HG03095 (cell line): ENCODE results near the gene MED12.

Experiments
- ATAC-seq: cut with Tn5 transposase; IDR thresholded peaks from one replicate; pipeline ENCODE4 v1.9.1; 2021; ENCODE audit warnings: moderate library complexity; ENCODE audit not compliant: unreplicated experiment

The MED12 gene

DNA sequence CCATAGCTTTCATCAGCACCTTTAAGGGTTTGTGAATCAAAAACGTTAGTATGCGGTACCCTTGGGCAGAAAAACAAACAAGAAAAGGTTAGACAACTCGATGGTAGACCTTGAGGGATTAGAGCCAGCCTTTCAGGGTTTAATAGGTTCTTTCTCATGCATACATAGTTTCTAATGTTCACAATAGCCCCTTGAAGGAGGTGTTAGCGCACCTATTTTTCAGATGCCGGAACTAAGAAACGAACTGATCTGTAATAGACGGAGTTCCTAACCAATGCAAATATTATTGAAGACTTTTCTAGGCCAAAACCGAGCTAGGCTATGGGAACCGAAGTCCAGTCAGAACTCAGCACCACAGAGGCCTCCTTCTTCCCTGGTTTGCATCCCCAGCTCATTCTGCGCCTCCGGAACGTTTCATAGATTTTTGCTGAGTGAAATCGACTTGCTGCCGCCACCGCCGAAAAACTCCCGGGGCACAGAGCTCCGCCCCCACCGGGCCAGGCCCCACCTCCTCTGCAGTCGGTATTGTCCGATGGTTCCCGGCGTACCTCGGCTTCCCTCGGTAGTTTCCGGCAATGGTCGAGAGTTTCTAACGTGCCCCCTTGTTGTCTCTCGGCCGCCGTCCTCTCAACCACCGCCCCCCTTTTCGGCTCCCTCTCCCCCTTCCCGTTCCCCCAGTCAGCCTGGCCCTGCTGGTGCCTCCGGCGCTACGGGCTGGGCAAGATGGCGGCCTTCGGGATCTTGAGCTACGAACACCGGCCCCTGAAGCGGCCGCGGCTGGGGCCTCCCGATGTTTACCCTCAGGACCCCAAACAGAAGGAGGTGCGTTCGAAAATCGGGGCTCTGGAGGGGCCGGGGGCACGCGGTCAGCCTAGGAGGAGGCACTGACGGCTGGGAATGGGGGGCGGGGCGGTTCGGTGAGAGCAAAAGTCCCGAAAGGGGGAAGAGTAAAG, at the start of gene MED12:
Gene MED12, plus strand, starts transcription at position 565 of the 953 bp plus-strand sequence. Its CDS starts 159 bp downstream, at position 724.
- peak; percentile 93 for ATAC-seq

GRCh38 chrX:71070531-71070930, 47.9 kb upstream of the MED12 start:
- ATAC-seq, result no peak

DNA sequence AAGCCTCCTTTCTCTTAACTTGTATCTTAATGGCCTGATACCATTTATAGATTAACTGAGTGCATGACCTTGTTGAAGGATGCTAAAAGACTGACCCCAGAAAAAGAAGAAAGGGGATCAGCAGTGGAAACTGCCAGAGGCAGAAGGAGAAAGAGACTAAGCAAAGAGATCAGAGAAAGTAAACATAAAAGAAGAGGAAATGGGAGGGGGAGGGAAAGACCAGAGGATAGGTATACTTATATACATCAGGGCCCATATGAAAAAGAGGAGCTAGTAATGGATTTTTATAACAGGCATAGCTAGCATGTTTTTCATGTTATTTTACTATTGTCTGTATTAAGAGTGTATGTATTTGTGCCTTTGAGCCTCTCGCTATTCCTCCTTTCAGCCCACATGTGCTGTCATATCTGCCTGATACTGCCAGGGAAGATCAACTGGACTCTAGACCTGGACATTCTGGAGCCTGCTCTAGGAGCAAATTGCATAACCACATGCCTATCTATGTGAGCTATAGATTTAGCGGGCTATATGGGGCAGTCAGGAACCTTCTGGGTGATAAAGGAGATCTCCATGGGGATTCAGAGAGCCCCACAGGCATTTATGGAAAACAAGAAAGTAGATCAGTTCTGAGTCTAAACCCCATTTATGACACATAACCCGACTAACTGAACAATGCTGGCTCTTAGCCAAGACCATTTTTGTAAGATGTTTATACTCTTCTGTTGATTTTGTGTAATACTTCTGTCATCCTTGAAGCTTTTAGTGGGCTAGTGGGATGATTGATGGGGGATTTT, 36.9 kb upstream of the MED12 start:
- no peak for ATAC-seq

DNA sequence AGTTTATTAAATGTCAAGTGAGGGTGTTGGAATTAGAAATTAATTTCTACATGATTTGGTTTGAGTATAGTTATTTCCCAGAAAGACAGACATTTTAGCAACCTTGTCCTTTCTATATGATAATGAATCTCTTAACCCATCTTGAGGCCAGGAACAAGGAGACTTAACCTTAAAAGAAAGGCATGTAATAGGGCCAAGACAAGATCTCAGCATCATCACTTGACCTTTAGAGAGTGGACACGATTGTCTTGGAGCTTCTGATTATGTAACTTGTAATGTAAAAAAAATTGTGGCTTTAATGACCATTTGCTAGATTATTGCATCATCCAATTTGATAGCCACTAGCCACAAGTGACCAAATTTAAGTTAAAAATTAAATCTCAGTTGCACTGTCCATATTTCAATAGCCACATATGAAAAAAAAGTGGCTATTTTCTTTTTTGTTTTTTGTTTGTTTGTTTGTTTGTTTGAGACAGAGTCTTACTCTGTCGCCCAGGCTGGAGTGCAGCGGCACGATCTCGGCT, 36.2 kb upstream of the MED12 start:
- no peak for ATAC-seq

GRCh38 chrX:71082822-71083221, 35.6 kb upstream of the MED12 start:
- no peak for ATAC-seq

DNA sequence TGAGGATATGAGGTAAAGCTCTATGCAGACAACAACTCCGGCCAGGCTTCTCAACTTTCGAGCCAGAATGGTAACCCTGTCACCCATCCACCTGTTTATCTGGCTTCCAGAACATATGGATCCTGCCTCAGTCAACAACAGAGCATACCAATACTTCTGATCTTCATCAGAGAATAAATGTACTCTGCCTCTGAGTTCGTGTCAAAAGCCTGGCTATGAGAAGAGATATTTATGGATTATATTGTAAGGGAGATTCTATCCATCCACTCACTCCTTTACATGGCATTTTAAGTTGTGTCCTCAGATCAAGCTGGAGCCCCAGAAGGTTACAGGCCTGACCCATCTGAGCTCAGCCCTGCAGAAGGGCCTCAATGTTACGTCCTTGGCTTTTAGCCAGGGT, 32.5 kb upstream of the MED12 start:
- no peak for ATAC-seq

- ATAC-seq, result no peak
These were observed 27.1 kb upstream of the MED12 start for GRCh38 chrX:71091263-71091662.

- ATAC-seq, result no peak
These were observed 23.4 kb upstream of the MED12 start for GRCh38 chrX:71095033-71095432.

DNA sequence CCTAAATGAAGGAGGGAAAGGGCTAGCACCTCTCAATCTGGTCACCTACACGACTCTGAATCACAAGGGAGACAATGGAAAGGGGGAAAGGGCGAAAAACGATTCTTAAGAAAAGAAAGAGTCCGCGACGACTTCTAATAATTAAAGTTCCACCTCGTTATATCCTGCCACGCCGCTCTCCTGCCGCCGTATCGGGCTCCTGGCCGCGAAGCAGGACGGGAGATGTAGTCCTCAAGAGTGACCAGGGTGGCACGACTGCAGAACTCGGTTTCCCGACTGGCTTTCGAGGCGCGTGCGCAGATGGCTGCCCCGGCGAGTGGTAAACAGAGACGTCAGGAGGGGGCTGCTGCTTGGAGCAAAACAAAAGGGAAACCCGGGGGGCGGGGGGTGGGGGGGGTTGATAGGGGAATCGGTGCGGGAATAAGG, 22.8 kb upstream of the MED12 start, which contains the start of gene FOXO4:
Gene FOXO4, plus strand, starts transcription at position 297 of the 426 bp plus-strand sequence. CDS start 678 bp downstream, outside the sequence.
- peak; percentile 81 for ATAC-seq

DNA sequence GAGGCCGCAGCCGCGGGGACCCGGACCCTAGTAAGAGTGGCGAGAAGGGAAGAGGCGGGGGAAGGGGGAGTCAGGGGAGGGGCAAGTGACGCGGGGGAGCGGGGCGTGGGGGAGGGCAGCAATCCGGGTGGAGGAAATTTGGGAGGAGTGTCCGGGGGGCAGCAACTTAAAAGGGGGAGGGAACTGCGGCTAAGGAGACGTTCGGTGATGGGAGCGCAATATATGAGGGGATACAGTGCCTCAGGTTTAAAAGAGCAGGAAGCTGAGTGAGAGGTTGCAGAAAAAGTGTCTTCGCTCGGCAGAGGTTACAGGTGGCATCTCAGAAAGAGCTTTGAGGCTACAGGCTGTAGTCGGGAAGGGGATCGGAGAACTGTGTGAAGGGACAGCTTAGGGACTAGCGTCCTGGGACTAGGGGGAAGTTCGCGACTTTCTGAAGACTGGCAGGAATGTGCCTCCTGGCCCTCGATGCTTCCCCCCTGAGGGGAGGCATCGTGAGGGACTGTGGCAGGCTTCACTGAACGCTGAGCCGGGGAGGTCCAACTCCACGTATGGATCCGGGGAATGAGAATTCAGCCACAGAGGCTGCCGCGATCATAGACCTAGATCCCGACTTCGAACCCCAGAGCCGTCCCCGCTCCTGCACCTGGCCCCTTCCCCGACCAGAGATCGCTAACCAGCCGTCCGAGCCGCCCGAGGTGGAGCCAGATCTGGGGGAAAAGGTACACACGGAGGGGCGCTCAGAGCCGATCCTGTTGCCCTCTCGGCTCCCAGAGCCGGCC, 22.2 kb upstream of the MED12 start:
- peak; percentile 3 for ATAC-seq

GRCh38 chrX:71096760-71097032, 21.7 kb upstream of the MED12 start:
- no peak for ATAC-seq

GRCh38 chrX:71098302-71098701, 20.1 kb upstream of the MED12 start:
- ATAC-seq, result no peak

DNA sequence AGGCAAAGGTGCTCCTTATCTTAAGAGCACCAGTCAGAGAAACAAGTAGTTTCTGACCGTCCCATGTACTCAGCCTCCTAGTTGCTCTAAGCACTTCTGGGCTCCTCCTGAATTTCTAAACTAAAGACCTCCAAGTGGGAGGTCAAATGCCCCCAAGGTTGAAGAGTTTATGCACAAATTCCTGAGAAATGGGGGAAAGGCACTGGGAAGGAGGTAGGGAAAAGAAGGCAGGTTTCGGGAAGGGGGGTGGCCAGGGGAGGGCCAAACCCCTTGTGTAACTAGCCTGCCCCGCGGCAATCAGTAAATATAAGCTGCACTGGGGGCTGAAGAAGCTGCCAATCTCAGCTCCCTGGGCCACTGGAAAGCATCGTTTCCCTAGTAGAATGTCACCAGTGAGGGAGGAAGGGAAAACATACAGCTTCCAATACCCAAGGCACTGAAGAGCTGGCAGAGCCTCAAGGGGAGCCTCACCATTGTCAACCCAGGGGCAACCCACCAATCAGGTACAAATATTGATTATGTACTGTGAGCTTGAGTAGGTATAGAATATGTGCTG, 19.4 kb upstream of the MED12 start:
- no peak for ATAC-seq

GRCh38 chrX:71099736-71100135, 18.7 kb upstream of the MED12 start:
- ATAC-seq, result no peak

DNA sequence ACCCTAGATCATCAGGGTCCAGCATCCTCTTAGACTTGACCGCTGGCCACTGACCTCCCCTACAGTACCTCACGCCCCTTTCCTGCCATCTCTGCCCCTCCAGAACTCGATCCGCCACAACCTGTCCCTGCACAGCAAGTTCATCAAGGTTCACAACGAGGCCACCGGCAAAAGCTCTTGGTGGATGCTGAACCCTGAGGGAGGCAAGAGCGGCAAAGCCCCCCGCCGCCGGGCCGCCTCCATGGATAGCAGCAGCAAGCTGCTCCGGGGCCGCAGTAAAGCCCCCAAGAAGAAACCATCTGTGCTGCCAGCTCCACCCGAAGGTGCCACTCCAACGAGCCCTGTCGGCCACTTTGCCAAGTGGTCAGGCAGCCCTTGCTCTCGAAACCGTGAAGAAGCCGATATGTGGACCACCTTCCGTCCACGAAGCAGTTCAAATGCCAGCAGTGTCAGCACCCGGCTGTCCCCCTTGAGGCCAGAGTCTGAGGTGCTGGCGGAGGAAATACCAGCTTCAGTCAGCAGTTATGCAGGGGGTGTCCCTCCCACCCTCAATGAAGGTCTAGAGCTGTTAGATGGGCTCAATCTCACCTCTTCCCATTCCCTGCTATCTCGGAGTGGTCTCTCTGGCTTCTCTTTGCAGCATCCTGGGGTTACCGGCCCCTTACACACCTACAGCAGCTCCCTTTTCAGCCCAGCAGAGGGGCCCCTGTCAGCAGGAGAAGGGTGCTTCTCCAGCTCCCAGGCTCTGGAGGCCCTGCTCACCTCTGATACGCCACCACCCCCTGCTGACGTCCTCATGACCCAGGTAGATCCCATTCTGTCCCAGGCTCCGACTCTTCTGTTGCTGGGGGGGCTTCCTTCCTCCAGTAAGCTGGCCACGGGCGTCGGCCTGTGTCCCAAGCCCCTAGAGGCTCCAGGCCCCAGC, 17.6 kb upstream of the MED12 start:
- no peak for ATAC-seq

GRCh38 chrX:71102292-71102691, 16.1 kb upstream of the MED12 start:
- ATAC-seq, result no peak

DNA sequence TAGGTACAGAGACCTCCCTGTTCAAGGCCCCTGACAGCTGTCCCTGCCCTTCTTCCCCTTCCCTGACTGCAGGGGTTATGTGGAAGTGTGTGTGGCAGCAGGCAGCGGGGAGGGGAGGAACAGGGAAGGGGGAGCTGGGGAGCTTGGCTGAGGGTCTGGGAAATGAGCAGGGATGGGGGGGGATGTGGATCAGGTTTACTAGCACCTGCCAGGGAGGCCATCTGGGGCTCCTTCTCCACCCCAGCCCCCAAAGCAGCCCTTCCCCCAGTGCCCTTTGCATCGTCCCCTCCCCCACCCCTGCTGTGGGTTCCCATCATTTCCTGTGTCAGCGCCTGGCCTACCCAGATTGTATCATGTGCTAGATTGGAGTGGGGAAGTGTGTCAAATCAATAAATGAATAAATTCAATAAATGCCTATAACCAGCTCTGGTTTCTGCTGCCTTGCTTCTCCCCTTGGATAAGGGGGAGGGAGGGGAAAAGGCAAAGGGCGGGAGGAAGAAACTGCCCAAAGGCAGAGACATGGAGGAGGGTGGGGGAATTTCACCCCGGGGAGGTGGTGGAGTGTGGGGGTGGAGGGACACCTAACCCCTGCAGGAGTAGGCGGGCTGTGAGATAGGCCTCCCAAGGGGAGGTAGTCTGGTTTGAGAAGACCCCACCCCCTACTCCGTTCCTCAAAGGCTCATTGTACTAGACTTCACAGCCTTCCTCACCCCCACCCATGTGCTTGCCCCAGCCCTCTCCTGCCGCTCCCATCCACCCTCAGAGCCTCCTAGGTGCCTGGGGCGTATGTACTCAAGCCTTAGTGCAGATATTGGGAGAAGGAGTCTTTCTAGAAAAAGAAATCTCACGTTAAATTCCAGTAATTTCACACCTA, 15.0 kb upstream of the MED12 start:
- no peak for ATAC-seq

GRCh38 chrX:71105628-71106027, 12.8 kb upstream of the MED12 start:
- ATAC-seq, result no peak

DNA sequence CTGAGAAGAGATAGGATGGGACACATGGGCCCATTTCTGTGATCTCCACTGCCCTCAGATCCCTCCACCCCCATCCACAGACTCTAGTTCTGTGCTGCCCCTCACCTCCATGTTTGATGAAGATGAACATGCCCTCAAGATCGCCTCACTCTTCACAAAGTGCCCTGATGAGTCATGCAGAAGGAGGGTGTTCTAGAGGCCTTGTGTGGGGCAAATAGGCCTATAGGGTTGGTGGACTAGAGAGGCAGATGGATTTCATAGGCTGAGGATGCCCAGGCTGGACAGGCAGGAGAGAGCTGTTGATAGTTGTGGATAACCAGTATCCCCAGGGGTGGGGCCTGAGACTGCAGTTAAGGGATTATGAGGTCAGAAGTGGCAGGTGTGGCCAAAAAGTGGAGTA, 12.0 kb upstream of the MED12 start, which contains the start of gene CXorf65:
Gene CXorf65, minus strand, starts transcription at position 314 of the 400 bp plus-strand sequence. Its CDS starts 184 bp downstream, at position 130.
- ATAC-seq, result no peak
